OCI-LY7 (cell line): Measurements from ENCODE around the gene PODXL2. TPM values are rescaled to one million over a fixed set of nuclear protein-coding genes. Genes with fewer than 3 reads are reported as not detected.

Experiments used
- BruUV-seq: library from RNA; stranded (reverse); fragments of 400-500 nt; replicated peaks from 2 replicates; lab custom pipeline; 2021; lab: Mats Ljungman, UMichigan
- CTCF ChIA-PET: fragments of 300-600 bp; sonication (Branson Sonifier 250); formaldehyde crosslinking; loops from one replicate; lab custom pipeline; 2022; ENCODE audit warnings: antibody characterized with exemption; ENCODE audit not compliant: unreplicated experiment; lab: Charles Lee
- POLR2A ChIA-PET: fragments of 300-600 bp; sonication (Branson Sonifier 250); formaldehyde crosslinking; loops from one replicate; lab custom pipeline; 2022; ENCODE audit warnings: antibody characterized with exemption; lab: Charles Lee
- DNase-seq: peaks from one replicate; pipeline ENCODE4 v3.0.0-alpha.2; 2015; ENCODE audit warnings: low spot score
- H2AFZ ChIP-seq: fragments of 200-600 bp; sonication (generic), shearing (Covaris generic); 2 replicates; pipeline ENCODE4 v1.6.1; 2014; ENCODE audit warnings: mild to moderate bottlenecking, antibody characterized with exemption, low read length, moderate library complexity
- H3K27ac ChIP-seq: fragments of 200-600 bp; sonication (generic); 2 replicates; pipeline ENCODE4 v1.5.1; 2014; ENCODE audit warnings: mixed run types, low read depth, mild to moderate bottlenecking, moderate library complexity, low read length, inconsistent platforms; ENCODE audit not compliant: poor library complexity, severe bottlenecking
- H3K36me3 ChIP-seq: fragments of 200-600 bp; sonication (generic); 2 replicates; pipeline ENCODE4 v1.6.1; 2014; ENCODE audit warnings: mild to moderate bottlenecking, antibody characterized with exemption, low read length, moderate library complexity, mixed read lengths; ENCODE audit not compliant: insufficient read depth
- H3K4me1 ChIP-seq: fragments of 200-600 bp; sonication (generic); 2 replicates; pipeline ENCODE4 v1.5.1; 2014; ENCODE audit warnings: mild to moderate bottlenecking, low read length; ENCODE audit not compliant: insufficient read depth, poor library complexity, severe bottlenecking
- H3K4me2 ChIP-seq: fragments of 200-600 bp; sonication (generic); 2 replicates; pipeline ENCODE4 v1.6.1; 2014; ENCODE audit warnings: mild to moderate bottlenecking, low read length
- H3K4me3 ChIP-seq: fragments of 200-600 bp; sonication (generic); 2 replicates; pipeline ENCODE4 v1.5.1; 2014; ENCODE audit warnings: mild to moderate bottlenecking, low read depth, low read length; ENCODE audit not compliant: poor library complexity, severe bottlenecking
- H3K79me2 ChIP-seq: fragments of 200-600 bp; sonication (generic); 2 replicates; pipeline ENCODE4 v1.6.1; 2016; ENCODE audit warnings: low read depth, mild to moderate bottlenecking, low read length, moderate library complexity, mixed read lengths; ENCODE audit not compliant: insufficient read depth
- H3K9me2 ChIP-seq: fragments of 200-600 bp; sonication (generic); 2 replicates; pipeline ENCODE4 v1.6.1; 2016; ENCODE audit warnings: mild to moderate bottlenecking, low read length, mixed read lengths; ENCODE audit not compliant: insufficient read depth
- H3K9me3 ChIP-seq: fragments of 200-600 bp; sonication (generic); 2 replicates; pipeline ENCODE4 v1.6.1; 2014; ENCODE audit warnings: mild to moderate bottlenecking, mixed run types, low read length, mixed read lengths
- H4K20me1 ChIP-seq: fragments of 200-600 bp; sonication (generic); 2 replicates; pipeline ENCODE4 v1.6.1; 2014; ENCODE audit warnings: mild to moderate bottlenecking, antibody characterized with exemption, low read length, moderate library complexity, mixed read lengths; ENCODE audit not compliant: insufficient read depth
- EZH2phosphoT487 ChIP-seq: fragments of 200-600 bp; sonication (generic); IDR thresholded peaks from 2 replicates; pipeline ENCODE4 v1.6.1; 2018; ENCODE audit warnings: low read depth, borderline replicate concordance, mild to moderate bottlenecking, mixed run types, antibody characterized with exemption, low read length, moderate library complexity, mixed read lengths
- intact Hi-C: fragments of 100-400 bp; cut with micrococcal nuclease; formaldehyde crosslinking; loops from one replicate; pipeline ENCODE4 v1.10.0; 2022; ENCODE audit not compliant: unreplicated experiment
- total RNA-seq, 2 experiments: library from RNA; depleted of rRNA in 1 of 2; stranded (reverse); fragments of >200 nt in 1 of 2; shearing (Covaris generic) in 1 of 2; gene quantifications; 2 replicates each; pipeline ENCODE4 v1.2.3, GENCODE V29; 2014 to 2022
- TF ChIP-seq, protein P1 (sequence below): fragments of 200-600 bp; sonication (generic); conservative IDR thresholded peaks from 2 replicates; pipeline ENCODE4 v1.5.1; 2014; ENCODE audit warnings: mild to moderate bottlenecking, antibody characterized with exemption, low read length, moderate library complexity, mixed read lengths

PODXL2 gene
- total RNA-seq, 2 experiments from 2014 or later, result 16.1 to 29.4 TPM

GRCh38 chr3:127706312-127706711, 77.3 kb downstream of the PODXL2 start:
- no peak overlapping the region for H3K4me2 ChIP-seq
- H2AFZ ChIP-seq, result no peak overlapping the region
- no peak overlapping the region for H3K27ac ChIP-seq
- BruUV-seq, result no TSS peak
- DNase-seq, result no peak
- intact Hi-C loops, result no loop called here
- no peaks in the 10 kb centered on the region for H3K79me2 ChIP-seq
- H3K4me3 ChIP-seq, result no peak overlapping the region
- H3K9me3 ChIP-seq, result no peaks in the 10 kb centered on the region
- ChIA-PET CTCF (no interaction called here), POLR2A (interaction anchor here (0.5 kb wide), 1 partner anchor 37 kb away, joined by 5 read pairs; no protein-coding TSS in a partner anchor)
- no peaks in the 10 kb centered on the region for H3K9me2 ChIP-seq
- H4K20me1 ChIP-seq, result no peaks in the 10 kb centered on the region
- TF ChIP-seq EZH2phosphoT487, result no peak
- H3K4me1 ChIP-seq, result no peaks in the 10 kb centered on the region
- peaks cover 61% of the 10 kb centered on the region for H3K36me3 ChIP-seq

DNA sequence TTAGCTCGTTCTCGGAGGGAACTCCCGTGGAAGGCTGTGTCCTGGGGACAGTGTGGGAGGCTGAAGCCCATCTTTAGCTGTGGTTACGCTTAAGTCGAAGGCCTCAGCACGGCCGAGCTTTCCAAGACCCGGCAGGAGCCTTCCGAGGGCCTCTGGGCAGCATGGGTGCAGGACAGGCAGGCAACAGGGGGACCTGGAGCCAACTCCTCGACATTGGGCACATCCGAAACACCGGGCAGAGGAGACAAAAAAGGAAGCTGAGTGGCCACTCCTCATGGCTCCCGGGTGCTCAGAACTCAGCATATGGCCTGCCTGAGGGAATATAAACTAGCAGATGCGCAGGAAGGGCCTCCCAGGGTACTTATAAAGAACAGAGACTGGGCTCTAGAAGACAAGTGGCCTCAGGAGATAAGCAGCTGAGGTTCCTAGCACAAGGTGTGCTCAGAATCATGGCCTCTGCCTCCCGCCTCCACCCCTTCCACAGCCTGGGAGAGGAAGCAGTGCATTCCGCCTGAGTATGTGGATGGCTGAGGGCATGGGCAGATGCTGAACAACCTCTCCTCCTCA, 77.9 kb downstream of the PODXL2 start:
- Histone ChIP-seq H2AFZ (no peak overlapping the region), H4K20me1 (no peaks in the 10 kb centered on the region), H3K79me2 (no peaks in the 10 kb centered on the region), H3K4me3 (no peak overlapping the region), H3K4me2 (no peak overlapping the region), H3K4me1 (no peaks in the 10 kb centered on the region), H3K27ac (no peak overlapping the region), H3K36me3 (peaks cover 61% of the 10 kb centered on the region), H3K9me2 (no peaks in the 10 kb centered on the region), H3K9me3 (no peaks in the 10 kb centered on the region)
- ChIA-PET POLR2A (interaction anchor here (1.3 kb wide), 1 partner anchor 23 kb away, joined by 3 read pairs; no protein-coding TSS in a partner anchor), CTCF (no interaction called here)
- no peak for DNase-seq
- no peak for TF ChIP-seq EZH2phosphoT487
- TF ChIP-seq, protein P1, sequence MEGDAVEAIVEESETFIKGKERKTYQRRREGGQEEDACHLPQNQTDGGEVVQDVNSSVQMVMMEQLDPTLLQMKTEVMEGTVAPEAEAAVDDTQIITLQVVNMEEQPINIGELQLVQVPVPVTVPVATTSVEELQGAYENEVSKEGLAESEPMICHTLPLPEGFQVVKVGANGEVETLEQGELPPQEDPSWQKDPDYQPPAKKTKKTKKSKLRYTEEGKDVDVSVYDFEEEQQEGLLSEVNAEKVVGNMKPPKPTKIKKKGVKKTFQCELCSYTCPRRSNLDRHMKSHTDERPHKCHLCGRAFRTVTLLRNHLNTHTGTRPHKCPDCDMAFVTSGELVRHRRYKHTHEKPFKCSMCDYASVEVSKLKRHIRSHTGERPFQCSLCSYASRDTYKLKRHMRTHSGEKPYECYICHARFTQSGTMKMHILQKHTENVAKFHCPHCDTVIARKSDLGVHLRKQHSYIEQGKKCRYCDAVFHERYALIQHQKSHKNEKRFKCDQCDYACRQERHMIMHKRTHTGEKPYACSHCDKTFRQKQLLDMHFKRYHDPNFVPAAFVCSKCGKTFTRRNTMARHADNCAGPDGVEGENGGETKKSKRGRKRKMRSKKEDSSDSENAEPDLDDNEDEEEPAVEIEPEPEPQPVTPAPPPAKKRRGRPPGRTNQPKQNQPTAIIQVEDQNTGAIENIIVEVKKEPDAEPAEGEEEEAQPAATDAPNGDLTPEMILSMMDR, result no peak
- intact Hi-C loops, result no loop called here
- BruUV-seq, result no TSS peak

DNA sequence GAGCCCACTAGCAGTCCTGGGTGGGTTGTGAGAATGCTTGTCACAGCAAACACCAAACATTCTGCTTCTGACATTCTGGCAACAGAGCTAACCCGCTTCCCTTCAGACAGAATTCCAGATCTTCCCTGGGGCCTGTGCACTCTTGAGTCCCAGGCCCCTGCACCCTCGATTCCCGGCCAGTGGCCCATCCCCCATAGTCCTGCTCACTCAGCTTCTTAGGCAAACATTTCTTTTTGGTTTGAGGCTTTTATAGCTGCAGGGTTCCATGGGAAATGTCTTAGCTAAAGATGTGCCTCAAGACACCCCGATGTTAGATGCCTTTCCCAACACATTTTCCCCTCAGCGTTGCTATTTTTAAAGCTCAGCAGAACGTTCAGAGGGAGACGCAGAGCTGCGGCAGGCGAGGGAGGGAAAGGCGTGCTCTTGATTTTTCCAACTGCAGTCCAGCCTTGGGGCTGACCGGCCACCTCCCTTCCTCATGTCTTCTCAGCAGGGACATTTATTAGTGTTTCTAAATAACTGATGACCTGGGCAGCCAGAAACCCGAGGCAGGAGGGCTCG, 78.9 kb downstream of the PODXL2 start:
- TF ChIP-seq, protein P1, result no peak
- no peak for TF ChIP-seq EZH2phosphoT487
- Histone ChIP-seq H3K4me1 (no peaks in the 10 kb centered on the region), H3K79me2 (no peaks in the 10 kb centered on the region), H3K4me2 (no peak overlapping the region), H4K20me1 (no peaks in the 10 kb centered on the region), H3K9me3 (no peaks in the 10 kb centered on the region), H3K36me3 (peaks cover 59% of the 10 kb centered on the region), H2AFZ (no peak overlapping the region), H3K4me3 (no peak overlapping the region), H3K27ac (no peak overlapping the region), H3K9me2 (no peaks in the 10 kb centered on the region)
- DNase-seq, result no peak
- CTCF ChIA-PET, result no interaction called here
- intact Hi-C loops, result no loop called here
- no TSS peak for BruUV-seq
- POLR2A ChIA-PET, result interaction anchor here (1.3 kb wide), 1 partner anchor 22 kb away, joined by 3 read pairs; no protein-coding TSS in a partner anchor
